Neural cell (in vitro differentiated cells): ENCODE data around the gene EFR3B. TPM values are rescaled to one million over a fixed set of nuclear protein-coding genes. Genes with fewer than 3 reads are reported as not detected.

ENCODE experiments used
- H2AFZ ChIP-seq: fragments of 200-600, 300-800 bp; sonication (generic), shearing (Covaris generic); 2 replicates; pipeline ENCODE4 v1.6.0; 2014; ENCODE audit warnings: low read depth, mild to moderate bottlenecking, antibody characterized with exemption, low read length, moderate library complexity
- H3F3A ChIP-seq: fragments of 200-600 bp; shearing (Covaris generic); 2 replicates; pipeline ENCODE4 v1.6.1; 2016; ENCODE audit warnings: mild to moderate bottlenecking, moderate library complexity, mixed read lengths, antibody characterized with exemption, low read length; ENCODE audit not compliant: insufficient read depth, poor library complexity, severe bottlenecking
- H3K27ac ChIP-seq: fragments of 200-600, 300-800 bp; sonication (generic), shearing (Covaris generic); 2 replicates; pipeline ENCODE4 v1.5.1; 2014; ENCODE audit warnings: mild to moderate bottlenecking, low read length, moderate library complexity
- H3K27me3 ChIP-seq: fragments of 300-800, 200-600 bp; sonication (generic), shearing (Covaris generic); 2 replicates; pipeline ENCODE4 v1.6.0; 2014; ENCODE audit warnings: mild to moderate bottlenecking, low read depth, low read length, moderate library complexity; ENCODE audit not compliant: insufficient read depth
- H3K36me3 ChIP-seq: fragments of 300-800, 200-600 bp; sonication (generic), shearing (Covaris generic); 2 replicates; pipeline ENCODE4 v1.5.1; 2014; ENCODE audit warnings: mild to moderate bottlenecking, antibody characterized with exemption, low read length, moderate library complexity; ENCODE audit not compliant: insufficient read depth
- H3K4me2 ChIP-seq: fragments of 300-800, 200-600 bp; sonication (generic), shearing (Covaris generic); 2 replicates; pipeline ENCODE4 v1.6.0; 2014; ENCODE audit warnings: mild to moderate bottlenecking, low read length
- H3K4me3 ChIP-seq: fragments of 300-800, 200-600 bp; sonication (generic), shearing (Covaris generic); 2 replicates; pipeline ENCODE4 v1.5.1; 2014; ENCODE audit warnings: mild to moderate bottlenecking, low read length, moderate library complexity
- H3K79me2 ChIP-seq: fragments of 200-600 bp; shearing (Covaris generic); replicated peaks from 2 replicates; pipeline ENCODE4 v1.6.0; 2014; ENCODE audit warnings: mild to moderate bottlenecking, low read length, moderate library complexity; ENCODE audit not compliant: insufficient read depth
- H3K9ac ChIP-seq: fragments of 300-800, 200-600 bp; sonication (generic), shearing (Covaris generic); 2 replicates; pipeline ENCODE4 v1.6.1; 2016; ENCODE audit warnings: mild to moderate bottlenecking, low read length, mixed read lengths
- H3K9me2 ChIP-seq: fragments of 200-600 bp; shearing (Covaris generic); 2 replicates; pipeline ENCODE4 v1.6.1; 2016; ENCODE audit warnings: mild to moderate bottlenecking, low read length, mixed read lengths; ENCODE audit not compliant: insufficient read depth
- H3K9me3 ChIP-seq: fragments of 200-600, 300-800 bp; sonication (generic), shearing (Covaris generic); 2 replicates; pipeline ENCODE4 v1.6.1; 2016; ENCODE audit warnings: mild to moderate bottlenecking, mixed run types, low read length, moderate library complexity, mixed read lengths
- H4K20me1 ChIP-seq: fragments of 200-600 bp; shearing (Covaris generic); 2 replicates; pipeline ENCODE4 v1.6.1; 2016; ENCODE audit warnings: mild to moderate bottlenecking, mixed run types; ENCODE audit not compliant: insufficient read depth
- EP300 ChIP-seq: fragments of 450-650 bp; conservative IDR thresholded peaks from 2 replicates; pipeline ENCODE4 v1.6.1; 2014; ENCODE audit warnings: antibody characterized with exemption, mild to moderate bottlenecking, moderate library complexity; ENCODE audit not compliant: poor library complexity, severe bottlenecking
- EZH2 ChIP-seq: fragments of 200-600, 300-800 bp; shearing (Covaris generic), sonication (generic); IDR thresholded peaks from 2 replicates; pipeline ENCODE4 v1.6.1; 2014; ENCODE audit warnings: antibody characterized with exemption, low read length, borderline replicate concordance, mild to moderate bottlenecking; ENCODE audit not compliant: insufficient read depth, poor library complexity, severe bottlenecking
- MXI1 ChIP-seq: fragments of 450-650 bp; conservative IDR thresholded peaks from 2 replicates; pipeline ENCODE4 v1.6.1; 2014; ENCODE audit warnings: antibody characterized with exemption, mild to moderate bottlenecking; ENCODE audit not compliant: poor library complexity, severe bottlenecking
- POLR2AphosphoS5 ChIP-seq: IDR thresholded peaks from 2 replicates; pipeline ENCODE4 v1.6.1; 2012
- RAD21 ChIP-seq: fragments of 450-650 bp; conservative IDR thresholded peaks from 2 replicates; pipeline ENCODE4 v1.6.1; 2014; ENCODE audit warnings: antibody characterized with exemption, mild to moderate bottlenecking, moderate library complexity
- SMC3 ChIP-seq: fragments of 450-650 bp; conservative IDR thresholded peaks from 2 replicates; pipeline ENCODE4 v1.6.1; 2014; ENCODE audit warnings: antibody characterized with exemption, mild to moderate bottlenecking, moderate library complexity; ENCODE audit not compliant: poor library complexity
- TAF1 ChIP-seq: IDR thresholded peaks from 2 replicates; pipeline ENCODE4 v1.6.1; 2012; ENCODE audit warnings: low read depth
- polyA plus RNA-seq: library from polyadenylated mRNA; depleted of rRNA; stranded (reverse); fragments of >200 nt; gene quantifications from 2 replicates; pipeline ENCODE4 v1.2.3, GENCODE V29; 2014
- TF ChIP-seq, protein P1 (sequence below): fragments of 450-650 bp; IDR thresholded peaks from 2 replicates; pipeline ENCODE4 v1.5.1; 2014; ENCODE audit warnings: antibody characterized with exemption, mild to moderate bottlenecking, moderate library complexity; ENCODE audit not compliant: poor library complexity, severe bottlenecking
- TF ChIP-seq, protein P2 (sequence below): IDR thresholded peaks from 2 replicates; pipeline ENCODE4 v1.6.1; 2012; ENCODE audit warnings: borderline replicate concordance

EFR3B gene
- polyA plus RNA-seq, 1 donor from 2014 or later: 29.3 TPM

DNA sequence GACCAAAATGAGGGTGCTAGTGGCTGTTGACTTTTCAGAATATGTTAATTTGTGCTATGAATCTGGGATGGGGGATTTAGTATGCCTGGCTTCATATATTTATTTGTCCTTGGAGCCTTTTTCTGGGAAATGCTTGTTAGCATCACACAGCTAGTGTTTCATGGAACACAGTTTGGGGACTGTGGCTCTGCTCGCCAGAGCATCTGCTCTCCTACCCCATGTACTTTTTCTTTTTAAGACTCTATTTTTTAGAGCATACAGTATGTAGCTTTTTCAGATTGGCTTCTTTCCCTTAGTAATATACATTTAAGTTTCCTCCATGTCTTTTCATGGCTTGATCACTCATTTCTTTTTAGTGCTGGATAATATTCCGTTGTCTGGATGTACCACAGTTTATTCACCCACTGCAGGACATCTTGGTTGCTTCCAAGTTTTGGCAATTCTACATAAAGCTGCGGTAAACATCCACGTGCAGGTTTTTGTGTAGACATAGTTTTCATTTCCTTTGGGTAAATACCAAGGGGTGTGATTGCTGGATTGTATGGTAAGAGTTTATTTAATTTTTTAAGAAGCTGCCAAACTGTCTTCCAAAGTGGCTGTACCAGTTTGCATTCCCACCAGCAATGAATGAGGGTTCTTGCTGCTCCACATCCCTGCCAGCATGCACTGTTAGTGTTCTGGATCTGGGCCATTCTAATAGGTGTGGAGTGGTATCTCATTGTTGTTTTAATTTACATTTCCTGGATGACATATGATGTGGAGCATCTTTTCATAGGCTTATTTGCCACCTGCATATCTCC, 44.1 kb downstream of the EFR3B start:
- no peaks in the 10 kb centered on the region for H4K20me1 ChIP-seq
- H3K9ac ChIP-seq: no peak overlapping the region

DNA sequence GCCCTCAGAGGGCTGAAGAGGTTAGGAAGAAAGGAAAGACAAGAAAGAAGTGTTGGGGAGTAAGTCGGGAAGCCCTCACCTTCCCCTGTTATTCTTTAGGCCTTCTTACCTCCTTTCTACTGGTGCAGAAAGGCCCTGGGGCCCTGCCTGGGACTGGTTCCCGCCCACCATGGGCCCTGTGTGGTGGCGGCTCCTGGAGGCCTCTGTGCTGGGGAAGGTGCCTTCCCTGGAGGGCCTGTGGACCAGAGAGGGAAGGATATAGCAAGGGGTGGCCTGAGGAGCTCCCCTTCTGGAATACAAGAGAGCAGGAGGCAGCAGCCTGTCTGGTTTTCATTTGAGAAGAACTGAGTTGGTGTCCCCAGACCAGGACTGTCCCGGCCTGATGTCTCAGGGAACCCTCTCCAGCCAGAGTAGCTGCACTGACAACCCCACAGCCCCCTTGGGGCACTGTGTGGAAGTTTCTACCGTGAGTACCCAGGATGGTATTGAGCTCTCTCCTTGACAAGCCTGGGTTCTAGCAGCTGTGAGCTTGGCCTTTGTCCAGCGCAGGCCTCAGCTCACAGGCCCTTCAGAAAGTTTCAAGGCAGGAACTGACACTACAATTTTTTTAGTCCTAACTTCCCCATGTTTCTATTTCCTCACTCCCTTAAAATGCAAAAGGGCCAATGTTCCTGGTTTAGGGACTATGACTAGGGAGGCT, 47.1 kb downstream of the EFR3B start:
- Histone ChIP-seq H3F3A (no peaks in the 10 kb centered on the region), H2AFZ (no peak overlapping the region), H3K27me3 (no peaks in the 10 kb centered on the region), H3K9me3 (no peaks in the 10 kb centered on the region), H3K36me3 (no peaks in the 10 kb centered on the region), H3K9me2 (no peaks in the 10 kb centered on the region), H3K9ac (no peak overlapping the region), H3K4me2 (no peak overlapping the region), H3K27ac (no peak overlapping the region), H3K4me3 (no peak overlapping the region), H4K20me1 (no peaks in the 10 kb centered on the region), H3K79me2 (no peaks in the 10 kb centered on the region)
- no peak for TF ChIP-seq EZH2
- TF ChIP-seq SMC3: no peak
- TF ChIP-seq POLR2AphosphoS5: no peak
- TF ChIP-seq TAF1: no peak
- TF ChIP-seq MXI1: no peak
- no peak for TF ChIP-seq RAD21
- TF ChIP-seq, protein P1, sequence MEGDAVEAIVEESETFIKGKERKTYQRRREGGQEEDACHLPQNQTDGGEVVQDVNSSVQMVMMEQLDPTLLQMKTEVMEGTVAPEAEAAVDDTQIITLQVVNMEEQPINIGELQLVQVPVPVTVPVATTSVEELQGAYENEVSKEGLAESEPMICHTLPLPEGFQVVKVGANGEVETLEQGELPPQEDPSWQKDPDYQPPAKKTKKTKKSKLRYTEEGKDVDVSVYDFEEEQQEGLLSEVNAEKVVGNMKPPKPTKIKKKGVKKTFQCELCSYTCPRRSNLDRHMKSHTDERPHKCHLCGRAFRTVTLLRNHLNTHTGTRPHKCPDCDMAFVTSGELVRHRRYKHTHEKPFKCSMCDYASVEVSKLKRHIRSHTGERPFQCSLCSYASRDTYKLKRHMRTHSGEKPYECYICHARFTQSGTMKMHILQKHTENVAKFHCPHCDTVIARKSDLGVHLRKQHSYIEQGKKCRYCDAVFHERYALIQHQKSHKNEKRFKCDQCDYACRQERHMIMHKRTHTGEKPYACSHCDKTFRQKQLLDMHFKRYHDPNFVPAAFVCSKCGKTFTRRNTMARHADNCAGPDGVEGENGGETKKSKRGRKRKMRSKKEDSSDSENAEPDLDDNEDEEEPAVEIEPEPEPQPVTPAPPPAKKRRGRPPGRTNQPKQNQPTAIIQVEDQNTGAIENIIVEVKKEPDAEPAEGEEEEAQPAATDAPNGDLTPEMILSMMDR: no peak
- TF ChIP-seq, protein P2, sequence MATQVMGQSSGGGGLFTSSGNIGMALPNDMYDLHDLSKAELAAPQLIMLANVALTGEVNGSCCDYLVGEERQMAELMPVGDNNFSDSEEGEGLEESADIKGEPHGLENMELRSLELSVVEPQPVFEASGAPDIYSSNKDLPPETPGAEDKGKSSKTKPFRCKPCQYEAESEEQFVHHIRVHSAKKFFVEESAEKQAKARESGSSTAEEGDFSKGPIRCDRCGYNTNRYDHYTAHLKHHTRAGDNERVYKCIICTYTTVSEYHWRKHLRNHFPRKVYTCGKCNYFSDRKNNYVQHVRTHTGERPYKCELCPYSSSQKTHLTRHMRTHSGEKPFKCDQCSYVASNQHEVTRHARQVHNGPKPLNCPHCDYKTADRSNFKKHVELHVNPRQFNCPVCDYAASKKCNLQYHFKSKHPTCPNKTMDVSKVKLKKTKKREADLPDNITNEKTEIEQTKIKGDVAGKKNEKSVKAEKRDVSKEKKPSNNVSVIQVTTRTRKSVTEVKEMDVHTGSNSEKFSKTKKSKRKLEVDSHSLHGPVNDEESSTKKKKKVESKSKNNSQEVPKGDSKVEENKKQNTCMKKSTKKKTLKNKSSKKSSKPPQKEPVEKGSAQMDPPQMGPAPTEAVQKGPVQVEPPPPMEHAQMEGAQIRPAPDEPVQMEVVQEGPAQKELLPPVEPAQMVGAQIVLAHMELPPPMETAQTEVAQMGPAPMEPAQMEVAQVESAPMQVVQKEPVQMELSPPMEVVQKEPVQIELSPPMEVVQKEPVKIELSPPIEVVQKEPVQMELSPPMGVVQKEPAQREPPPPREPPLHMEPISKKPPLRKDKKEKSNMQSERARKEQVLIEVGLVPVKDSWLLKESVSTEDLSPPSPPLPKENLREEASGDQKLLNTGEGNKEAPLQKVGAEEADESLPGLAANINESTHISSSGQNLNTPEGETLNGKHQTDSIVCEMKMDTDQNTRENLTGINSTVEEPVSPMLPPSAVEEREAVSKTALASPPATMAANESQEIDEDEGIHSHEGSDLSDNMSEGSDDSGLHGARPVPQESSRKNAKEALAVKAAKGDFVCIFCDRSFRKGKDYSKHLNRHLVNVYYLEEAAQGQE: no peak

More for the DNA sequence above, 44.1 kb downstream of the EFR3B start:
- Histone ChIP-seq H3K79me2 (no peaks in the 10 kb centered on the region), H2AFZ (no peak overlapping the region), H3K9me3 (no peaks in the 10 kb centered on the region), H3K27ac (no peak overlapping the region), H3F3A (no peaks in the 10 kb centered on the region), H3K27me3 (no peaks in the 10 kb centered on the region), H3K36me3 (no peaks in the 10 kb centered on the region), H3K4me3 (no peak overlapping the region), H3K4me2 (no peak overlapping the region), H3K9me2 (no peaks in the 10 kb centered on the region)
- TF ChIP-seq, protein P1: no peak
- TF ChIP-seq, protein P2: no peak
- no peak for TF ChIP-seq SMC3
- TF ChIP-seq MXI1: no peak
- no peak for TF ChIP-seq RAD21
- no peak for TF ChIP-seq EP300
- no peak for TF ChIP-seq EZH2
- no peak for TF ChIP-seq TAF1
- no peak for TF ChIP-seq POLR2AphosphoS5
